ENCODE data around the gene SERPINC1. TPM values are rescaled to one million over a fixed set of nuclear protein-coding genes. Genes with fewer than 3 reads are reported as not detected.
"Not testable (repeated sequence)": the region's sequence is repeated elsewhere in the genome, so short reads cannot be mapped to it uniquely, and the experiment has no call there.

The SERPINC1 gene
- total RNA-seq, 4 donors from 2014 or later, result not detected

DNA sequence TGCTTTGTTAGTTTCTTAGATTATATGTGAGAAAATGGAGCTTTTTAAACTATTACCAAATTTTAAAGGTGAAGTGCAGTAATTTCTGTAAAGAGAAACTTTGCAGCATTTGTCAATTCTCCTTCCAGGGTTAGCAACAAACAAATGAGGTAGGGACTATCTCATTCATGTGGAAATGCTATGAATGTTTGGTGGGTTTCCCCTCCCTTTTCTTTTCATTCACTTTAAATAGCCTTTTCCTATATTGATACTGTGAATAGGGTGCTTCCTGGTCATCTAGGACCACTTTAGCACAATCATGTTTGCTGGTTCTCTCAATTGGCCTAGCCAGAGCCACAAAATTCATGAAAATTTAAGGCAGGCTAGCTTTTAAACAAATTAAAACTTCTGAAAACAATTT lies 28.4 kb downstream of the SERPINC1 start:
- no peaks in the 10 kb centered on the region for H3K4me1 ChIP-seq
- TF ChIP-seq POLR2A (IDR thresholded peaks at IDR 0.05), result no peak
- TF ChIP-seq, protein P1, sequence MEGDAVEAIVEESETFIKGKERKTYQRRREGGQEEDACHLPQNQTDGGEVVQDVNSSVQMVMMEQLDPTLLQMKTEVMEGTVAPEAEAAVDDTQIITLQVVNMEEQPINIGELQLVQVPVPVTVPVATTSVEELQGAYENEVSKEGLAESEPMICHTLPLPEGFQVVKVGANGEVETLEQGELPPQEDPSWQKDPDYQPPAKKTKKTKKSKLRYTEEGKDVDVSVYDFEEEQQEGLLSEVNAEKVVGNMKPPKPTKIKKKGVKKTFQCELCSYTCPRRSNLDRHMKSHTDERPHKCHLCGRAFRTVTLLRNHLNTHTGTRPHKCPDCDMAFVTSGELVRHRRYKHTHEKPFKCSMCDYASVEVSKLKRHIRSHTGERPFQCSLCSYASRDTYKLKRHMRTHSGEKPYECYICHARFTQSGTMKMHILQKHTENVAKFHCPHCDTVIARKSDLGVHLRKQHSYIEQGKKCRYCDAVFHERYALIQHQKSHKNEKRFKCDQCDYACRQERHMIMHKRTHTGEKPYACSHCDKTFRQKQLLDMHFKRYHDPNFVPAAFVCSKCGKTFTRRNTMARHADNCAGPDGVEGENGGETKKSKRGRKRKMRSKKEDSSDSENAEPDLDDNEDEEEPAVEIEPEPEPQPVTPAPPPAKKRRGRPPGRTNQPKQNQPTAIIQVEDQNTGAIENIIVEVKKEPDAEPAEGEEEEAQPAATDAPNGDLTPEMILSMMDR (IDR thresholded peaks at IDR 0.05), result no peak

DNA sequence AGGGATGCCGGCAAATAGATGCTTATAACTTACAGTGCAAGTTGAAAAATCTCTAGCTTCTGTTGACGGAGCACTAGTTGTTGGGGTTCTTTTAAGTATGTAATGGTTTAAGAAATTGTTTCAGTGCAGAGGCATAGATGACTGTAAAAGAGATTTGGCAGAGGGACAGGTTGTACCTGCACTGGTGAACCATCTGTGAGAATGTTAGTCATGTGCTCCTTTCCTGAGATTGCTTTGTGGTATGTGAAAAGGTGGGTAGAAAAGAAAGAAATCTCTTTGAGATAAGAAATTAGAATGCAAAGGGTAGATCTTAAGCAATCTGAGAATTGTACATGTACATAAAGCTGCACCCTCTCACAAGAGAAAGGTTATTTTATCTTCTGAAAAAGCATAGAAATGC lies 29.5 kb downstream of the SERPINC1 start:
- no peaks in the 10 kb centered on the region for H3K4me1 ChIP-seq
- no peaks in the 10 kb centered on the region for H3K9me3 ChIP-seq
- no peak for TF ChIP-seq POLR2A (IDR thresholded peaks at IDR 0.05)
- TF ChIP-seq, protein P1 (IDR thresholded peaks at IDR 0.05), result no peak
- H3K27me3 ChIP-seq, result no peaks in the 10 kb centered on the region
- peaks cover 0 to 12% (median 0%) of the 10 kb centered on the region in 3 donors for H3K36me3 ChIP-seq
- H3K27ac ChIP-seq, result no peak overlapping the region
- DNase-seq, result no peak
- H3K4me3 ChIP-seq, result no peak overlapping the region

More for the DNA sequence above, 28.4 kb downstream of the SERPINC1 start:
- Histone ChIP-seq H3K27me3 (no peaks in the 10 kb centered on the region), H3K9me3 (no peaks in the 10 kb centered on the region), H3K36me3 (peaks cover 0 to 12% (median 0%) of the 10 kb centered on the region in 3 donors), H3K27ac (no peak overlapping the region), H3K4me3 (no peak overlapping the region)
- DNase-seq, result no peak

DNA sequence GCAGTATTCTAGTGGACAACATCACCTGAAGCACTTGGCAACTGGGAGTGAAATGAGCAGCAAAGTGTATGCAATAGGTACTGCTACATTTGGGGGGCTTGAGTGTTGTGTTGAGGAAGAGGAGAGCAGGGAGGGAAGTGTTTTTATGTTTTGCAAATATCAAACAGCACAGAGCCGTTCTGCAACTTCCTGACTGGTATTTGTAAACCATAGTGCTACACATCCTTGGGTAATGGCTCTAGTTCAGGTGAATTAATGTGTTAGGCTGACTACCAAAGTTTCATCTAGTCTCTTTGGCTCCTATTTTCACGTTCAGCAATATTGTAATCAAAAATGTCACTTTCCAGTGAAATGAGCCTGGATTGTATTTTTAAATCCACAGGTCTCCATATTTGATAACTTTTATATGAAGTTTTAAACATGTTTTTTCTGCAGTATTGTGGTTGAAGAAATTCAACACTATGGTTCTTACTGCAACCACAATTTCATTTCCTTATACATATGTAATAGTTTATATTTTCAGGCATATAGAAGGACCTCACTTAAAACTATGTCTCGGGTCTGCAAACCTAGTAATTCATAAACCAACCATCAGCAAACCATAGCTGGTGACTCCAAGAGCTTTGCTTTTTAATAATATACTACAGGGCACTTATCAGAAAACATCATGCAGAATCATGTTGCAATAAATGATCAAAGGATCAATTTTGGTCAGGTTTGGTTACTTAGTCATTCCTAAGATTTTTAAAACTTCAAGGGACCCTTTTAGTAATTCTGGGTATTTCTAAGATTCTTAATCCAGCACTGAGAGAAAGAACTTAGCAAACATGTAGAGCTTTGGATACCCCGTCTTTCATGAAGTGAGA lies 30.1 kb downstream of the SERPINC1 start:
- Histone ChIP-seq H3K27ac (no peak overlapping the region), H3K9me3 (no peaks in the 10 kb centered on the region), H3K36me3 (peaks cover 0 to 12% (median 0%) of the 10 kb centered on the region in 3 donors), H3K4me3 (no peak overlapping the region), H3K27me3 (no peaks in the 10 kb centered on the region), H3K4me1 (no peaks in the 10 kb centered on the region)
- TF ChIP-seq POLR2A (IDR thresholded peaks at IDR 0.05), result no peak
- TF ChIP-seq, protein P1 (IDR thresholded peaks at IDR 0.05), result no peak
- DNase-seq, result no peak

DNA sequence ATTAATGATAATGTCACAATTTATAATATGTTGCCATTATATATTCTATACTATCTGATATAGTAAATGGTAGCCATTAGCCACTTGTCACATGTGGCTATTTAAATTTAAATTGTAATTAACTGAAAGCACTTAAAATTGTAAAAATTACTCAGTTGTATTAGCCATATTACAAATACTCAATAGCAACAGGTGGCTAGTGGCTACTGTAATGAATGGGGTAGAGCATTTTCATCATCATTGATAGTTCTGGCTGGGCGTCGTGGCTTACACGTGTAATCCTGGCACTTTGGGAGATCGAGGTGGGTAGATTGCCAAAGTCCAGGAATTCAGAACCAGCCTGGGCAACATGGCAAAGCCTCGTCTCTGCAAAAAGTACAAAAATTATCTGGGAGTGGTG lies 32.4 kb downstream of the SERPINC1 start:
- no peaks in the 10 kb centered on the region for H3K4me1 ChIP-seq
- no peak overlapping the region for H3K4me3 ChIP-seq
- H3K27me3 ChIP-seq, result no peaks in the 10 kb centered on the region
- H3K36me3 ChIP-seq, result peaks cover 0 to 12% (median 0%) of the 10 kb centered on the region in 3 donors
- no peak for DNase-seq
- no peaks in the 10 kb centered on the region for H3K9me3 ChIP-seq
- TF ChIP-seq, protein P1 (IDR thresholded peaks at IDR 0.05), result no peak
- no peak for TF ChIP-seq POLR2A (IDR thresholded peaks at IDR 0.05)
- H3K27ac ChIP-seq, result no peak overlapping the region

DNA sequence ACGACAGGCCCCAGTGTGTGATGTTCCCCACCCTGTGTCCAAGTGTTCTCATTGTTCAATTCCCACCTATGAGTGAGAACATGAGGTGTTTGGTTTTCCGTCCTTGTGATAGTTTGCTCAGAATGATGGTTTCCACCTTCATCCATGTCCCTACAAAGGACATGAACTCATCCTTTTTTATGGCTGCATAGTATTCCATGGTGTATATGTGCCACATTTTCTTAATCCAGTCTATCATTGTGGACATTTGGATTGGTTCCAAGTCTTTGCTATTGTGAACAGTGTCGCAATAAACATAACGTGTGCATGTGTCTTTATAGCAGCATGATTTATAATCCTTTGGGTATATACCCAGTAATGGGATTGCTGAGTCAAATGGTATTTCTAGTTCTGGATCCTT lies 36.0 kb downstream of the SERPINC1 start:
- H3K4me3 ChIP-seq, H3K27ac ChIP-seq, H3K27me3 ChIP-seq, DNase-seq, H3K4me1 ChIP-seq, H3K9me3 ChIP-seq: not testable (repeated sequence)
- H3K36me3 ChIP-seq, result peaks cover 0 to 19% (median 0%) of the 10 kb centered on the region in 3 donors

DNA sequence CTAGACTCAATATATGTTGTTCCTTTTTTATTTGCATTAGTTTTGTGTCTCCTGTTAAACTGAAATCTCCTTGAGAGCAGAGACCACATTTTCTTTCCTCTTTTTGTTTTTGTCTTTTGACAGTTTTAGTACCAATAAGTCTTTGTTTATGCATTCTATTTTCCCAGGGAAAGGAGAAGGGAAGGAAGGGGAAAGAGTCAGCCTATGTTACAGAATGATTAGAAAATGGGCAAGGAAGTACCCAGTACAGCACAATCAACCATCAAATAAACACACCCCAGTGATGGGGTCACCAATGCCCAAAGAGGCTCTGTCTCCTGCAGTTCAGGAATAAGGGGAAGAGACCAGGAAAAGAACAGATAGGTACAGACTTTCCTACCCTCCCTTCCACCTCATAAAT lies 38.9 kb downstream of the SERPINC1 start:
- Histone ChIP-seq H3K27ac (no peak overlapping the region), H3K27me3 (no peaks in the 10 kb centered on the region), H3K9me3 (no peaks in the 10 kb centered on the region), H3K36me3 (peaks cover 0 to 21% (median 0%) of the 10 kb centered on the region in 3 donors), H3K4me3 (no peak overlapping the region), H3K4me1 (no peaks in the 10 kb centered on the region)
- DNase-seq, result no peak
- TF ChIP-seq, protein P1 (IDR thresholded peaks at IDR 0.05), result no peak
- no peak for TF ChIP-seq POLR2A (IDR thresholded peaks at IDR 0.05)
